Measurements from ENCODE around the gene LSMEM2. TPM values are rescaled to one million over a fixed set of nuclear protein-coding genes. Genes with fewer than 3 reads are reported as not detected.

LSMEM2 gene
- total and polyA plus RNA-seq, 7 experiments from 2014 or later = 0.15 TPM; not detected in 6

- H3K9me3 Mint-ChIP-seq = no peaks in the 10 kb centered on the region
- H3K4me1 Mint-ChIP-seq = peaks cover 55 to 90% (median 74%) of the 10 kb centered on the region in 7 donors
- Histone ChIP-seq H3K9me3 (ENCODE audit: control insufficient read depth in 2 of 3, low read length in 3 of 3) (no peaks in the 10 kb centered on the region), H3K4me1 (ENCODE audit: control insufficient read depth in 2 of 2, insufficient read depth in 2 of 2, low read length in 2 of 2) (peaks cover 61 to 87% of the 10 kb centered on the region in 2 donors), H3K4me3 (ENCODE audit: low read length) (peak overlapping the region; percentile 52), H3K27ac (ENCODE audit: low read depth, low read length) (peak overlapping the region; percentile 88), H3K36me3 (ENCODE audit: control insufficient read depth in 2 of 3, insufficient read depth in 3 of 3, low read length in 3 of 3) (peaks cover 0 to 37% (median 0%) of the 10 kb centered on the region in 3 experiments), H3K27me3 (ENCODE audit: control insufficient read depth in 2 of 2, insufficient read depth in 2 of 2, low read length in 2 of 2) (no peaks in the 10 kb centered on the region)
- no peaks in the 10 kb centered on the region for H3K27me3 Mint-ChIP-seq
- H3K4me3 Mint-ChIP-seq = peak overlapping the region; percentile 77 to 89 (median 82)
- ATAC-seq (peak; percentile 82), DNase-seq (peak in 8 of 9 donors; percentile 78 to 91 (median 84))
- ChIA-PET POLR2A (interaction anchor here (0.6 to 15.6 kb wide), 13 partner anchors 8 to 1253 kb away, joined by 3 to 253 read pairs (median 4); partner anchors contain the start of genes GNAI2, HYAL3 and NAA80), CTCF (interaction anchor here (0.6 to 9.5 kb wide), 17 partner anchors 9 to 1680 kb away, joined by 3 to 211 read pairs (median 5); partner anchors contain the start of genes GNAI2 and IFRD2)
- peaks cover 0 to 14% (median 0%) of the 10 kb centered on the region in 5 donors for H3K36me3 Mint-ChIP-seq
- peak overlapping the region; percentile 80 to 96 (median 95) for H3K27ac Mint-ChIP-seq
- intact Hi-C loops (cut with micrococcal nuclease) = loop anchor here (1.0 kb wide), 7 partner anchors 8 to 54 kb away; partner anchors contain the start of genes HYAL3 (in 2 of the 2) and NAA80 (in 2 of the 2)
Measured at GRCh38 chr3:50246517-50246954, 32.4 kb upstream of the LSMEM2 start.

DNA sequence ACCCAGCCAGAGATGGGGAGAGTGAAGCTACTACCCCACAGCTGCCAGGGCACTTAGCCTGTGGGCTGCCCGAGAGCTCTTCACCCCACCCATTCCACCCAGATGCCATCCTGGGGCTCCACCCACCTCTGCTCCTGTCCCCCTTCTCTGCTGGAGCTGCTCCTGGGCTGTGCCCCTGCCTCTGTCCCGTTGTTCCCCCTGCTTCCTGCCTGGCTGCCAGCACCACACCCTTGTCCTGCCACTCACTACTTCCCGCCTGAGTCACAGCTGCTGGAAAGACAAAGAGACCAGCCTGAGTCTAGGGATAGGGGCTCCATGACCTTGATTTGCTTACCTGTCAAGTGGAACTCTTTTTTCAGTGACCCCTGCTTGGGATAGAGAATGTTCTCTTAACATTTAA lies 30.5 kb upstream of the LSMEM2 start:
- intact Hi-C loops (cut with micrococcal nuclease) = no loop called here
- no peaks in the 10 kb centered on the region for H3K9me3 ChIP-seq (ENCODE audit: control insufficient read depth in 2 of 3, low read length in 3 of 3)
- ChIA-PET CTCF (interaction anchor here (0.6 to 9.5 kb wide), 5 partner anchors 11 to 1005 kb away, joined by 3 to 211 read pairs (median 8); partner anchors contain the start of gene GNAI2), POLR2A (interaction anchor here (0.8 to 15.6 kb wide), 5 partner anchors 8 to 89 kb away, joined by 3 to 253 read pairs (median 4); partner anchors contain the start of gene GNAI2)
- H3K36me3 Mint-ChIP-seq = peaks cover 0 to 16% (median 0%) of the 10 kb centered on the region in 5 donors
- no peak for ATAC-seq
- no peak for DNase-seq
- peak overlapping the region; percentile 44 to 96 (median 82) for H3K27ac Mint-ChIP-seq
- H3K4me1 Mint-ChIP-seq = peaks cover 48 to 76% (median 58%) of the 10 kb centered on the region in 7 donors
- peak overlapping the region in 5 of 10 donors; percentile 13 to 47 (median 26) for H3K4me3 Mint-ChIP-seq
- no peaks in the 10 kb centered on the region for H3K9me3 Mint-ChIP-seq
- H3K27ac ChIP-seq (ENCODE audit: low read depth, low read length) = peak overlapping the region; percentile 88
- H3K4me3 ChIP-seq (ENCODE audit: low read length) = no peak overlapping the region
- H3K27me3 Mint-ChIP-seq = no peaks in the 10 kb centered on the region
- peaks cover 6 to 55% (median 8%) of the 10 kb centered on the region in 3 experiments for H3K36me3 ChIP-seq (ENCODE audit: control insufficient read depth in 2 of 3, insufficient read depth in 3 of 3, low read length in 3 of 3)
- peaks cover 43 to 72% of the 10 kb centered on the region in 2 donors for H3K4me1 ChIP-seq (ENCODE audit: control insufficient read depth in 2 of 2, insufficient read depth in 2 of 2, low read length in 2 of 2)
- no peaks in the 10 kb centered on the region for H3K27me3 ChIP-seq (ENCODE audit: control insufficient read depth in 2 of 2, insufficient read depth in 2 of 2, low read length in 2 of 2)

DNA sequence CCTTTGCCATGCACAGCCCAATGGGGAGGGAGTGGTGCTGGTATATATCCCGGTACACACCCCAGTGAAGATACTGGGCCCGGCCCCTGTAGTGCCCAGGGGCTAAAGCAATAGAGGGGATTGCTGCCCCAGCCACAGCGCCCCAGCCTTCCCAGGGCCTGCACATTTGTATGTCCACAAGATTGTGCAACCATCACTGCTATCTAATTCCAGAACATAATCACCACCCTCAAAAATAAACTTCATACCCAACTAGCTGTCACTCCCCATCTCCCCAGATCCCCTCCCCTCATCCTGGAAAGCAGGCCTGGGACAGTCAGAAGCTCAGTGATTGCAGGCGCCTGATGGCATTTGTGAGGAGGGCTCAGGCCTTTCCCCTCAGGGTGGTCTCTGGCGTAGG lies 29.4 kb upstream of the LSMEM2 start:
- H3K27me3 ChIP-seq (ENCODE audit: control insufficient read depth in 2 of 2, insufficient read depth in 2 of 2, low read length in 2 of 2) = no peaks in the 10 kb centered on the region
- DNase-seq (no peak), ATAC-seq (no peak)
- Mint-ChIP-seq H3K27me3 (no peaks in the 10 kb centered on the region), H3K27ac (peak overlapping the region in 5 of 9 donors; percentile 25 to 96 (median 59)), H3K36me3 (peaks cover 0 to 13% (median 0%) of the 10 kb centered on the region in 5 donors), H3K4me3 (no peak overlapping the region), H3K4me1 (peaks cover 37 to 71% (median 54%) of the 10 kb centered on the region in 7 donors), H3K9me3 (no peaks in the 10 kb centered on the region)
- H3K9me3 ChIP-seq (ENCODE audit: control insufficient read depth in 2 of 3, low read length in 3 of 3) = no peaks in the 10 kb centered on the region
- no peak overlapping the region for H3K4me3 ChIP-seq (ENCODE audit: low read length)
- intact Hi-C loops (cut with micrococcal nuclease) = no loop called here
- peaks cover 6 to 61% (median 8%) of the 10 kb centered on the region in 3 experiments for H3K36me3 ChIP-seq (ENCODE audit: control insufficient read depth in 2 of 3, insufficient read depth in 3 of 3, low read length in 3 of 3)
- ChIA-PET POLR2A (interaction anchor here (1.7 to 15.6 kb wide), 2 partner anchors 9 to 17 kb away, joined by 5 to 253 read pairs; partner anchors contain the start of gene GNAI2), CTCF (interaction anchor here (1.3 to 2.3 kb wide), 5 partner anchors 10 to 57 kb away, joined by 4 to 12 read pairs (median 6); no protein-coding TSS in a partner anchor)
- peaks cover 38 to 64% of the 10 kb centered on the region in 2 donors for H3K4me1 ChIP-seq (ENCODE audit: control insufficient read depth in 2 of 2, insufficient read depth in 2 of 2, low read length in 2 of 2)
- H3K27ac ChIP-seq (ENCODE audit: low read depth, low read length) = peak overlapping the region; percentile 88

DNA sequence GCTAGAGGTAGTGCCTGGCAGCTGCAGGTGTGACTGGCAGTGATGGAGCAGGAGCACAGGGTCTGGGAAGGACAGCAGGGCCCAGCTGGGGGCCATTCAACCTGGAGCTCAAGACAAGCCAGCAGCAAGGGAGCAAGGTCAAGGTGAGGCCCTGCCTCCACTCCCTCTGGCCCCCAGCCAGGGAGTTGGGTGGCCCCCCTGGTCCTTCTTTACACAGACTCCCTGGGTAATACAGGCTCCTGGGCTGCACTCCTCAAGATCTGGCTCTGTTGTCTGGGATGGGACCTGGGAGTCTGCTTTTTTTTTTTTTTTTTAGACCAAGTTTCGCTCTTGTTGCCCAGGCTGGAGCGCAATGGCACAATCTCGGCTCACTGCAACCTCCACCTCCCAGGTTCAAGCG lies 28.4 kb upstream of the LSMEM2 start:
- H3K27ac ChIP-seq (ENCODE audit: low read depth, low read length) = peak overlapping the region; percentile 88
- H3K36me3 ChIP-seq (ENCODE audit: control insufficient read depth in 2 of 3, insufficient read depth in 3 of 3, low read length in 3 of 3) = peaks cover 6 to 72% (median 12%) of the 10 kb centered on the region in 3 experiments

GRCh38 chr3:50251220-50251619 lies 27.7 kb upstream of the LSMEM2 start:
- intact Hi-C loops (cut with micrococcal nuclease) = no loop called here
- peak overlapping the region in 7 of 9 donors; percentile 18 to 84 (median 46) for H3K27ac Mint-ChIP-seq
- no peak overlapping the region for H3K4me3 Mint-ChIP-seq
- no peaks in the 10 kb centered on the region for H3K27me3 Mint-ChIP-seq
- ChIA-PET CTCF (no interaction called here), POLR2A (interaction anchor here (0.8 to 1.9 kb wide), 2 partner anchors 8 to 14 kb away, joined by 4 to 6 read pairs; no protein-coding TSS in a partner anchor)
- peaks cover 6 to 77% (median 12%) of the 10 kb centered on the region in 3 experiments for H3K36me3 ChIP-seq (ENCODE audit: control insufficient read depth in 2 of 3, insufficient read depth in 3 of 3, low read length in 3 of 3)
- peaks cover 0 to 11% (median 0%) of the 10 kb centered on the region in 5 donors for H3K36me3 Mint-ChIP-seq
- no peaks in the 10 kb centered on the region for H3K9me3 Mint-ChIP-seq
- no peaks in the 10 kb centered on the region for H3K27me3 ChIP-seq (ENCODE audit: control insufficient read depth in 2 of 2, insufficient read depth in 2 of 2, low read length in 2 of 2)
- peak overlapping the region; percentile 6 for H3K27ac ChIP-seq (ENCODE audit: low read depth, low read length)
- ATAC-seq (no peak), DNase-seq (no peak)
- no peak overlapping the region for H3K4me3 ChIP-seq (ENCODE audit: low read length)
- no peaks in the 10 kb centered on the region for H3K9me3 ChIP-seq (ENCODE audit: control insufficient read depth in 2 of 3, low read length in 3 of 3)
- peaks cover 28 to 52% of the 10 kb centered on the region in 2 donors for H3K4me1 ChIP-seq (ENCODE audit: control insufficient read depth in 2 of 2, insufficient read depth in 2 of 2, low read length in 2 of 2)
- H3K4me1 Mint-ChIP-seq = peaks cover 26 to 53% (median 43%) of the 10 kb centered on the region in 7 donors

More for the DNA sequence above, 28.4 kb upstream of the LSMEM2 start:
- ChIA-PET CTCF (interaction anchor here (0.6 to 2.3 kb wide), 6 partner anchors 9 to 58 kb away, joined by 3 to 12 read pairs (median 5); partner anchors contain the start of gene GNAI2), POLR2A (interaction anchor here (0.7 to 15.6 kb wide), 3 partner anchors 11 to 19 kb away, joined by 3 to 253 read pairs (median 3); partner anchors contain the start of gene GNAI2)
- Histone ChIP-seq H3K9me3 (ENCODE audit: control insufficient read depth in 2 of 3, low read length in 3 of 3) (no peaks in the 10 kb centered on the region), H3K4me3 (ENCODE audit: low read length) (no peak overlapping the region), H3K4me1 (ENCODE audit: control insufficient read depth in 2 of 2, insufficient read depth in 2 of 2, low read length in 2 of 2) (peaks cover 34 to 57% of the 10 kb centered on the region in 2 donors), H3K27me3 (ENCODE audit: control insufficient read depth in 2 of 2, insufficient read depth in 2 of 2, low read length in 2 of 2) (no peaks in the 10 kb centered on the region)
- Mint-ChIP-seq H3K27me3 (no peaks in the 10 kb centered on the region), H3K4me3 (peak overlapping the region in 3 of 10 donors; percentile 17 to 40 (median 29)), H3K27ac (peak overlapping the region in 7 of 9 donors; percentile 18 to 96 (median 70)), H3K9me3 (no peaks in the 10 kb centered on the region), H3K4me1 (peaks cover 30 to 60% (median 47%) of the 10 kb centered on the region in 7 donors), H3K36me3 (peaks cover 0 to 11% (median 0%) of the 10 kb centered on the region in 5 donors)
- DNase-seq = no peak
- ATAC-seq = no peak
- intact Hi-C loops (cut with micrococcal nuclease) = no loop called here

DNA sequence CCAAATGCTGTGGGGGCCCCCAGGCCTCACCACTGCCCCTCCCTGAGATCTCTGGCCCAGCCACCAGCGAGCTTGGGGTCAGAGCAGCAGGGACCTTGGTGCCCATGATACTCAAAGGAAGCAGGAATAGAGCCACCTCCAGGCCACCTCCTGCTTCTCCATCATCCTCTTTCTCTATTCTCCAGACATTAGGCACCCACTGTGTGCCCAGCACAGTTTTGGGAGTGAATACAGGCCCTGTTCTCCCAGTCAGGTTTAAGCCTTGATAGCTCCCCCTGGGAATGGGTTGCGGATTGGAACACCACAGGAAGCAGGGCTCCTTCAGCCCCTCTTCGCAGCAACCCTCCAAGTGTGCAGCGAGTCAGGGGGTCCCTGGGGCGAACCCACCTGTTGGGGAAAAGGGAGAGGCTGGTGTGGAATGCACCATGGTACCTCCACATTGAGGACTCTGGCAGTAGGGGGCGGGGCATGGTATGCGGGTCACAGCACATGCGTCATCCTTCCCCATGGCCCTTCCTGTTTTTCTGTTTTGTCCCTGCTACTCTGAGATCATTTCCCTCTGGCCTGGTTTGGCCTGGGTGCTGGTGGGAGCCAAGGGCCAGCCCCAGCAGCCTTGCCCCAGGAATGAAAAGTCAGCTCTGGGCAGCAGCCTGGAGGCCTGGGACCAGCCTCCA lies 24.2 kb upstream of the LSMEM2 start:
- POLR2A ChIA-PET = interaction anchor here (0.6 kb wide), 1 partner anchor 8 kb away, joined by 3 read pairs; no protein-coding TSS in a partner anchor
- ATAC-seq (peak; percentile 74), DNase-seq (no peak)
- Mint-ChIP-seq H3K27ac (peak overlapping the region in 2 of 9 donors; percentile 38 to 46), H3K27me3 (no peaks in the 10 kb centered on the region), H3K36me3 (peaks cover 0 to 30% (median 0%) of the 10 kb centered on the region in 5 donors), H3K4me3 (no peak overlapping the region), H3K4me1 (peaks cover 11 to 30% (median 24%) of the 10 kb centered on the region in 7 donors), H3K9me3 (no peaks in the 10 kb centered on the region)
- Histone ChIP-seq H3K9me3 (ENCODE audit: control insufficient read depth in 2 of 3, low read length in 3 of 3) (no peaks in the 10 kb centered on the region), H3K27ac (ENCODE audit: low read depth, low read length) (no peak overlapping the region), H3K4me3 (ENCODE audit: low read length) (no peak overlapping the region), H3K36me3 (ENCODE audit: control insufficient read depth in 2 of 3, insufficient read depth in 3 of 3, low read length in 3 of 3) (peaks cover 14 to 89% (median 20%) of the 10 kb centered on the region in 3 experiments), H3K4me1 (ENCODE audit: control insufficient read depth in 2 of 2, insufficient read depth in 2 of 2, low read length in 2 of 2) (peaks cover 15 to 20% of the 10 kb centered on the region in 2 donors), H3K27me3 (ENCODE audit: control insufficient read depth in 2 of 2, insufficient read depth in 2 of 2, low read length in 2 of 2) (no peaks in the 10 kb centered on the region)
- CTCF ChIA-PET = interaction anchor here (1.1 to 2.2 kb wide), 2 partner anchors 8 to 17 kb away, joined by 5 to 12 read pairs; no protein-coding TSS in a partner anchor
- intact Hi-C loops (cut with micrococcal nuclease) = no loop called here
